ENCODE data around the gene ZNF771.

ZNF771 gene

DNA sequence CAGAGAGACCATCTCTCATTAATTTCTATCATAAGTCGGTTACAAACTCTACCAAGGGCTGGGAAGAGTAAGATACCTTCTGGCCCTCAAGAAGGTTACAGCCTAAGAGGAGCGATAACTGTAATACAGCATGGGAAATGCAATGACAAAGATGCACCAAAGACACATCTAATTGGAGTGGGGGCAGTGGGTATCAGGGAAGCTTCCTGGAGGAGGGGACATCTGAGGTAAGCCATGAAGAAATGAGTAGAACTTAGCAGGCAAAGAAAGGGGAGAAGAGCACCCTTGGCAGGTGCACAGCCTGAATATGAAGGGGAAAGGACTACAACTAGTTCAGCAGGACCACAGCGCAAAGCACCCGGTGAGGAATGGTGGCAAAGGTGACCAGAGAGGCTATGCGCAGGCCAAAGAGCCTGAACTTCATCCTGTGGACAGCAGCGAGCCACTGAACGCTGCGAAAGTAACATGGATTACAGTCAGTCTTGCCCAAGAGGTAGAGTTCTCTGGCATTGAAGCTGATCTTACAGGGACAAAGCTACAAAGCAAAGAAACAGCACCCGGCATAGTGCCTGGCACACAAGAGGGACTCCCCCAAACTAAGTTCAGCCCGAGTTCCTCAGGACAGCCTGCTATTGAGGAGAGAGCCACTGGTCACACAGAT lies 39.9 kb upstream of the ZNF771 start:
- Histone ChIP-seq H3K36me3 (ENCODE audit: control insufficient read depth in 1 of 2, insufficient read depth in 2 of 2, low read length in 2 of 2) (peaks cover 16 to 22% of the 10 kb centered on the region in 2 experiments), H3K27ac (ENCODE audit: low read depth, low read length) (no peak overlapping the region), H2BK12ac (ENCODE audit: low read length) (no peak overlapping the region), H2BK5ac (ENCODE audit: low read depth, low read length, poor library complexity) (no peak overlapping the region), H3K27me3 (ENCODE audit: insufficient read depth, low read length) (no peaks in the 10 kb centered on the region), H2BK120ac (ENCODE audit: insufficient read depth, low read length, poor library complexity) (no peak overlapping the region), H4K91ac (ENCODE audit: low read depth, low read length) (no peak overlapping the region), H3K4me2 (ENCODE audit: low read length) (peak overlapping the region; percentile 93), H3K9ac (ENCODE audit: low read length) (no peak overlapping the region), H3K4me3 (ENCODE audit: low read depth, low read length) (no peak overlapping the region), H3K9me3 (ENCODE audit: insufficient read depth, low read depth, low read length) (no peaks in the 10 kb centered on the region), H3K14ac (ENCODE audit: low read length) (no peak overlapping the region), H4K12ac (ENCODE audit: low read depth, low read length) (no peak overlapping the region), H3K79me2 (ENCODE audit: control insufficient read depth, insufficient read depth, low read length, poor library complexity) (peaks cover 23% of the 10 kb centered on the region), H3K79me1 (ENCODE audit: low read length) (peaks cover 10% of the 10 kb centered on the region), H3K4ac (ENCODE audit: low read depth, low read length) (peak overlapping the region; percentile 96), H3K23ac (ENCODE audit: low read length) (no peak overlapping the region), H4K8ac (ENCODE audit: low read depth, low read length) (no peak overlapping the region), H3K18ac (ENCODE audit: low read length) (no peak overlapping the region), H2AFZ (ENCODE audit: insufficient read depth, low read length, poor library complexity) (no peak overlapping the region), H3K4me1 (ENCODE audit: control insufficient read depth in 1 of 2, insufficient read depth in 2 of 2, low read length in 2 of 2) (peaks cover 21 to 27% of the 10 kb centered on the region in 2 experiments), H2AK5ac (ENCODE audit: low read length) (no peak overlapping the region)
- peak; percentile 61 to 70 for DNase-seq
- WGBS (ENCODE audit: extremely low coverage, insufficient coverage, insufficient read length): no CpG with 5 or more reads among the region's 10 CpGs

DNA sequence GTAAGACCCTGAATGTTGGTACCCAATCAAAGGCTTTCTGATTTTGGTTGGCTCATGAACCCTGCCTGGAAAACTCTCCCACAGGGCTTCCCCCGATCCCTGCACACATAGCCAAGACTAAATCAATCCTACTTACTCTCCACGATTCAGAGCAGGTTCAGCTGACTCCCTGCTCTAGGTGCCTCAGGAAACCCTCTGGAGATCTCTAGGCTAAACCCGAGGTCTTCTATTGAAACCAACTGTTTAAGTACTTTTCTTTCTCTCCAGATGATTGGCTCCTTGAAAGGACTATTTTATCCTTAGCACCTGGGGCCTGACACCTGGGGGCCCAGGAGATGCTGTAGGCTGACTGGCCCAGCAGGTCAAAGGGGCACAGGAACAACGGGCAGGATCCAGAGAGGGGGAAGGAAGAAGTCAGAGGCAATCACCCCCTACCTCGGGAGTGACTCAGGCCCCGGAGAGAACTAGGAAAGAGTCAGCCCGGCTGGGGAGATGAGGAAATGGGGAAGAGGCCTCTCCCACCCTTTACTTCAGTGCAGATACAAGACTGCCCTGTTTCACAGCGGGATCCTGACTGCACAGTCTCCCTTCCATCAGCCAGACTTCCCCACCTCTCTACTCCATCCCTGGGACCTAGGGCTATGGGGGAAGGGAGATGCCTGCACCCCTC lies 39.1 kb upstream of the ZNF771 start:
- Histone ChIP-seq H4K8ac (ENCODE audit: low read depth, low read length) (no peak overlapping the region), H3K9ac (ENCODE audit: low read length) (peak overlapping the region; percentile 50), H4K91ac (ENCODE audit: low read depth, low read length) (no peak overlapping the region), H3K23ac (ENCODE audit: low read length) (no peak overlapping the region), H2BK120ac (ENCODE audit: insufficient read depth, low read length, poor library complexity) (no peak overlapping the region), H3K27me3 (ENCODE audit: insufficient read depth, low read length) (no peaks in the 10 kb centered on the region), H3K79me1 (ENCODE audit: low read length) (peaks cover 10% of the 10 kb centered on the region), H3K27ac (ENCODE audit: low read depth, low read length) (no peak overlapping the region), H3K4me1 (ENCODE audit: control insufficient read depth in 1 of 2, insufficient read depth in 2 of 2, low read length in 2 of 2) (peaks cover 21 to 27% of the 10 kb centered on the region in 2 experiments), H2BK12ac (ENCODE audit: low read length) (no peak overlapping the region), H2BK5ac (ENCODE audit: low read depth, low read length, poor library complexity) (no peak overlapping the region), H3K4ac (ENCODE audit: low read depth, low read length) (peak overlapping the region; percentile 96), H3K4me2 (ENCODE audit: low read length) (peak overlapping the region; percentile 93), H3K4me3 (ENCODE audit: low read depth, low read length) (peak overlapping the region; percentile 83), H3K9me3 (ENCODE audit: insufficient read depth, low read depth, low read length) (no peaks in the 10 kb centered on the region), H3K18ac (ENCODE audit: low read length) (no peak overlapping the region), H3K79me2 (ENCODE audit: control insufficient read depth, insufficient read depth, low read length, poor library complexity) (peaks cover 23% of the 10 kb centered on the region), H2AK5ac (ENCODE audit: low read length) (no peak overlapping the region), H3K14ac (ENCODE audit: low read length) (no peak overlapping the region), H3K36me3 (ENCODE audit: control insufficient read depth in 1 of 2, insufficient read depth in 2 of 2, low read length in 2 of 2) (peaks cover 16 to 22% of the 10 kb centered on the region in 2 experiments), H4K12ac (ENCODE audit: low read depth, low read length) (no peak overlapping the region), H2AFZ (ENCODE audit: insufficient read depth, low read length, poor library complexity) (no peak overlapping the region)
- DNase-seq: peak; percentile 21 to 37
- WGBS (ENCODE audit: extremely low coverage, insufficient coverage, insufficient read length): no CpG with 5 or more reads among the region's 8 CpGs

DNA sequence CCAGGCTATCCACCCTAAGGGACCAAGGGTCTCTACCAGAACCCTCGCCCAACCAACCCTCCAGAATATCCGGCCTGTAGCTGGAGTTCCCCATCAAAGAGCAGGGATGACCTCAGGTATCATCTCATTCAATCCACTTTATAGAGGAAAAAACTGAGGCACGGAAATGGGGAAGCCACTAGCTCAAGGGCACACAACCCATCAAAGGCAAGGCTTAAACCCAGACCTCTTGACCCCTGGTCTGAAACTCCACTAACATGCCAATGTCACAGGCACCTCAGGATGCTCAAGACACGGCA lies 38.7 kb upstream of the ZNF771 start:
- H2BK5ac ChIP-seq (ENCODE audit: low read depth, low read length, poor library complexity): no peak overlapping the region
- no peak overlapping the region for H4K12ac ChIP-seq (ENCODE audit: low read depth, low read length)
- peaks cover 23% of the 10 kb centered on the region for H3K79me2 ChIP-seq (ENCODE audit: control insufficient read depth, insufficient read depth, low read length, poor library complexity)
- H3K36me3 ChIP-seq (ENCODE audit: control insufficient read depth in 1 of 2, insufficient read depth in 2 of 2, low read length in 2 of 2): peaks cover 16 to 22% of the 10 kb centered on the region in 2 experiments
- peak overlapping the region; percentile 93 for H3K4me2 ChIP-seq (ENCODE audit: low read length)
- H3K23ac ChIP-seq (ENCODE audit: low read length): no peak overlapping the region
- peak overlapping the region; percentile 96 for H3K4ac ChIP-seq (ENCODE audit: low read depth, low read length)
- H3K27ac ChIP-seq (ENCODE audit: low read depth, low read length): no peak overlapping the region
- peak overlapping the region; percentile 83 for H3K4me3 ChIP-seq (ENCODE audit: low read depth, low read length)
- no peaks in the 10 kb centered on the region for H3K27me3 ChIP-seq (ENCODE audit: insufficient read depth, low read length)
- H3K9ac ChIP-seq (ENCODE audit: low read length): peak overlapping the region; percentile 50
- H2BK12ac ChIP-seq (ENCODE audit: low read length): no peak overlapping the region
- DNase-seq: no peak
- H4K8ac ChIP-seq (ENCODE audit: low read depth, low read length): no peak overlapping the region
- no CpG with 5 or more reads among the region's 4 CpGs for WGBS (ENCODE audit: extremely low coverage, insufficient coverage, insufficient read length)
- no peak overlapping the region for H2AK5ac ChIP-seq (ENCODE audit: low read length)
- H3K14ac ChIP-seq (ENCODE audit: low read length): no peak overlapping the region
- H3K4me1 ChIP-seq (ENCODE audit: control insufficient read depth in 1 of 2, insufficient read depth in 2 of 2, low read length in 2 of 2): peaks cover 21 to 27% of the 10 kb centered on the region in 2 experiments
- no peak overlapping the region for H3K18ac ChIP-seq (ENCODE audit: low read length)
- H2AFZ ChIP-seq (ENCODE audit: insufficient read depth, low read length, poor library complexity): no peak overlapping the region
- H2BK120ac ChIP-seq (ENCODE audit: insufficient read depth, low read length, poor library complexity): no peak overlapping the region
- no peaks in the 10 kb centered on the region for H3K9me3 ChIP-seq (ENCODE audit: insufficient read depth, low read depth, low read length)
- peaks cover 10% of the 10 kb centered on the region for H3K79me1 ChIP-seq (ENCODE audit: low read length)
- no peak overlapping the region for H4K91ac ChIP-seq (ENCODE audit: low read depth, low read length)

- H3K27me3 ChIP-seq (ENCODE audit: insufficient read depth, low read length): no peaks in the 10 kb centered on the region
- peak in 1 of 2 donors; percentile 25 for DNase-seq
- H2AFZ ChIP-seq (ENCODE audit: insufficient read depth, low read length, poor library complexity): no peak overlapping the region
- H4K12ac ChIP-seq (ENCODE audit: low read depth, low read length): peak overlapping the region; percentile 32
- peaks cover 23% of the 10 kb centered on the region for H3K79me2 ChIP-seq (ENCODE audit: control insufficient read depth, insufficient read depth, low read length, poor library complexity)
- no peak overlapping the region for H2BK12ac ChIP-seq (ENCODE audit: low read length)
- H3K27ac ChIP-seq (ENCODE audit: low read depth, low read length): peak overlapping the region; percentile 75
- peaks cover 14 to 22% of the 10 kb centered on the region in 2 experiments for H3K36me3 ChIP-seq (ENCODE audit: control insufficient read depth in 1 of 2, insufficient read depth in 2 of 2, low read length in 2 of 2)
- no peaks in the 10 kb centered on the region for H3K9me3 ChIP-seq (ENCODE audit: insufficient read depth, low read depth, low read length)
- H4K91ac ChIP-seq (ENCODE audit: low read depth, low read length): peak overlapping the region; percentile 86
- H2AK5ac ChIP-seq (ENCODE audit: low read length): peak overlapping the region; percentile 8
- H3K14ac ChIP-seq (ENCODE audit: low read length): peak overlapping the region; percentile 65
- H2BK5ac ChIP-seq (ENCODE audit: low read depth, low read length, poor library complexity): peak overlapping the region; percentile 15
- H3K18ac ChIP-seq (ENCODE audit: low read length): peak overlapping the region; percentile 49
- WGBS (ENCODE audit: extremely low coverage, insufficient coverage, insufficient read length): no CpG with 5 or more reads among the region's 45 CpGs
- H3K79me1 ChIP-seq (ENCODE audit: low read length): peaks cover 10% of the 10 kb centered on the region
- no peak overlapping the region for H2BK120ac ChIP-seq (ENCODE audit: insufficient read depth, low read length, poor library complexity)
- H3K4ac ChIP-seq (ENCODE audit: low read depth, low read length): peak overlapping the region; percentile 96
- peak overlapping the region; percentile 83 for H3K4me3 ChIP-seq (ENCODE audit: low read depth, low read length)
- peaks cover 21 to 27% of the 10 kb centered on the region in 2 experiments for H3K4me1 ChIP-seq (ENCODE audit: control insufficient read depth in 1 of 2, insufficient read depth in 2 of 2, low read length in 2 of 2)
- H3K4me2 ChIP-seq (ENCODE audit: low read length): peak overlapping the region; percentile 93
- peak overlapping the region; percentile 44 for H3K9ac ChIP-seq (ENCODE audit: low read length)
- H3K23ac ChIP-seq (ENCODE audit: low read length): no peak overlapping the region
- H4K8ac ChIP-seq (ENCODE audit: low read depth, low read length): no peak overlapping the region
Observed at GRCh38 chr16:30369091-30369937, 38.1 kb upstream of the ZNF771 start.

All from trophoblast cell (in vitro differentiated cells and primary cell).